Brain microvascular endothelial cell (primary cell): Measurements from ENCODE around the gene CCT2.

Experiments used
- DNase-seq: peaks from one replicate; pipeline ENCODE4 v3.0.0-alpha.2; 2020
- H3K27ac ChIP-seq: fragments of 250-450 bp; sonication (Bioruptor Pico); 2 replicates; pipeline ENCODE4 v1.5.1; 2020; ENCODE audit warnings: mild to moderate bottlenecking, moderate library complexity
- H3K27me3 ChIP-seq: fragments of 250-450 bp; sonication (Bioruptor Pico); replicated peaks from 2 replicates; pipeline ENCODE4 v1.5.1; 2020; ENCODE audit warnings: mild to moderate bottlenecking
- H3K36me3 ChIP-seq: fragments of 250-450 bp; sonication (Bioruptor Pico); replicated peaks from 2 replicates; pipeline ENCODE4 v1.5.1; 2020; ENCODE audit warnings: mild to moderate bottlenecking
- H3K4me3 ChIP-seq: 2 replicates; pipeline ENCODE4 v1.5.1; 2011; ENCODE audit warnings: low read depth, mild to moderate bottlenecking, control low read depth, low read length, moderate library complexity
- CTCF ChIP-seq: IDR thresholded peaks from 2 replicates; pipeline ENCODE4 v1.5.1; 2011; ENCODE audit warnings: low read depth, mild to moderate bottlenecking, moderate library complexity, low read length, control low read depth, inconsistent platforms; ENCODE audit errors: missing control alignments
- in situ Hi-C: cut with HindIII; loops from 2 replicates; pipeline ENCODE4 v1.10.0; 2017; ENCODE audit warnings: low sequenced_read_pairs, low pct_ligation_motif_present

The CCT2 gene

GRCh38 chr12:69548687-69549086 lies 36.6 kb upstream of the CCT2 start:
- H3K27ac ChIP-seq = no peak overlapping the region
- H3K27me3 ChIP-seq = no peaks in the 10 kb centered on the region
- no peak for DNase-seq
- in situ Hi-C loops = no loop called here
- no peak for TF ChIP-seq CTCF
- no peak overlapping the region for H3K4me3 ChIP-seq
- H3K36me3 ChIP-seq = no peaks in the 10 kb centered on the region

- in situ Hi-C loops = no loop called here
- Histone ChIP-seq H3K4me3 (no peak overlapping the region), H3K27me3 (no peaks in the 10 kb centered on the region), H3K36me3 (no peaks in the 10 kb centered on the region), H3K27ac (no peak overlapping the region)
- no peak for TF ChIP-seq CTCF
- DNase-seq = no peak
Observed at GRCh38 chr12:69550569-69551350, 34.5 kb upstream of the CCT2 start.

DNA sequence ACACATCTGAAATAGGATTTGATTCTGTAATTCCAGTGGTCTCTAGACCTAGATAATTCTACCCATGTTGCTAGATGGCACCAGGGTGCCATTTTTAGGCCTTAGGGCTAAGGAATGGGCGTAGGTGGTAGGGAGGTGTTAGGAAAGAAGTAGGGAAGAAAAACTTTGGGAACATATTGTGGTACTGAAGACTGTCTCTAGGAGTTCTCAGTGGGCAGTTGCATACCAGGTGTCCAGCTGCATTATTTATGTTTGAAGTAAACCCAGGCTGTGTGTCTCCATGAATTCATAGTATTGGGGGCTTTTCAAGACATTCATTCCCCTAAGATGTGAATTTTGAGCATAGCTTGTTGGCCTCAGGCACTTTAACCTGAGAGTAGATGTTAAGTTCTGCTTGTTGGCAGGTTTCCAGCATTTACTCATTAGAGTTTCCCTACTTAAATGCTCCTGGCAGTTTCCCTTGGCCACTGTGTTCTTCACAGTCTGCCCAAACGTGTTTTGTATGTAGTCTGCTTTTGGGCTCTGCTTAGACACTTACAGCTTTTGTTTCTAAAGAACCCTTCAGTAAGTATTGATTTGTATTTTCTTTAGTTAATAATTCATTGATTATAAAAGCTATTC lies 31.5 kb upstream of the CCT2 start:
- in situ Hi-C loops = no loop called here
- no peak overlapping the region for H3K27ac ChIP-seq

GRCh38 chr12:69555461-69555860 lies 29.8 kb upstream of the CCT2 start:
- no peaks in the 10 kb centered on the region for H3K36me3 ChIP-seq
- in situ Hi-C loops = no loop called here
- no peak for TF ChIP-seq CTCF
- peak overlapping the region; percentile 78 for H3K27ac ChIP-seq
- no peaks in the 10 kb centered on the region for H3K27me3 ChIP-seq
- H3K4me3 ChIP-seq = no peak overlapping the region
- DNase-seq = peak; percentile 81

More for the DNA sequence above, 31.5 kb upstream of the CCT2 start:
- no peak overlapping the region for H3K4me3 ChIP-seq
- no peak for TF ChIP-seq CTCF
- H3K36me3 ChIP-seq = no peaks in the 10 kb centered on the region
- no peaks in the 10 kb centered on the region for H3K27me3 ChIP-seq
- DNase-seq = no peak

- Histone ChIP-seq H3K36me3 (no peaks in the 10 kb centered on the region), H3K27me3 (no peaks in the 10 kb centered on the region), H3K27ac (no peak overlapping the region), H3K4me3 (no peak overlapping the region)
- in situ Hi-C loops = no loop called here
- no peak for TF ChIP-seq CTCF
- DNase-seq = no peak
Observed at GRCh38 chr12:69556383-69556782, 28.9 kb upstream of the CCT2 start.
